Suppressor macrophage treated with lipopolysaccharide for 4 hours (primary cell): ENCODE data around the gene OPCML.

Experiments used
- DNase-seq: peaks from one replicate; pipeline ENCODE4 v3.0.0-alpha.2; 2020

OPCML gene

GRCh38 chr11:132913295-132913694, 619.0 kb downstream of the OPCML start:
- no peak for DNase-seq

GRCh38 chr11:132911186-132911585, 621.1 kb downstream of the OPCML start:
- DNase-seq = no peak

- DNase-seq = no peak
Measured at GRCh38 chr11:132910011-132910760, 622.1 kb downstream of the OPCML start.

GRCh38 chr11:132909021-132909606, 623.2 kb downstream of the OPCML start:
- no peak for DNase-seq

- DNase-seq = no peak
Measured at GRCh38 chr11:132908414-132908810, 623.9 kb downstream of the OPCML start.

GRCh38 chr11:132907651-132908413, 624.5 kb downstream of the OPCML start:
- DNase-seq = no peak

GRCh38 chr11:132904607-132905006, 627.7 kb downstream of the OPCML start:
- DNase-seq = no peak

- no peak for DNase-seq
Measured at GRCh38 chr11:132904091-132904490, 628.2 kb downstream of the OPCML start.

GRCh38 chr11:132901638-132902471, 630.4 kb downstream of the OPCML start:
- DNase-seq = no peak

- no peak for DNase-seq
Measured at GRCh38 chr11:132898676-132899075, 633.6 kb downstream of the OPCML start.

- no peak for DNase-seq
Measured at GRCh38 chr11:132898021-132898420, 634.3 kb downstream of the OPCML start.

GRCh38 chr11:132895340-132895739, 637.0 kb downstream of the OPCML start:
- DNase-seq = no peak

GRCh38 chr11:132894606-132895005, 637.7 kb downstream of the OPCML start:
- DNase-seq = no peak

- DNase-seq = no peak
Measured at GRCh38 chr11:132892876-132893275, 639.4 kb downstream of the OPCML start.

GRCh38 chr11:132888226-132888625, 644.1 kb downstream of the OPCML start:
- DNase-seq = no peak

GRCh38 chr11:132886335-132886734, 646.0 kb downstream of the OPCML start:
- DNase-seq = no peak

GRCh38 chr11:132883241-132883640, 649.1 kb downstream of the OPCML start:
- no peak for DNase-seq

GRCh38 chr11:132881622-132882021, 650.7 kb downstream of the OPCML start:
- no peak for DNase-seq

- no peak for DNase-seq
Measured at GRCh38 chr11:132878111-132878510, 654.2 kb downstream of the OPCML start.

GRCh38 chr11:132876705-132877104, 655.6 kb downstream of the OPCML start:
- DNase-seq = no peak

- no peak for DNase-seq
Measured at GRCh38 chr11:132876239-132876638, 656.1 kb downstream of the OPCML start.

- DNase-seq = no peak
Measured at GRCh38 chr11:132874638-132875037, 657.7 kb downstream of the OPCML start.

- DNase-seq = no peak
Measured at GRCh38 chr11:132873841-132874240, 658.5 kb downstream of the OPCML start.
